H1 (cell line): Measurements from ENCODE around the gene ARAP3. TPM values are rescaled to one million over a fixed set of nuclear protein-coding genes. Genes with fewer than 3 reads are reported as not detected.

Source experiments
- RFX5 ChIP-seq: IDR thresholded peaks from 2 replicates; pipeline ENCODE4 v1.6.1; 2011; ENCODE audit warnings: low read depth, low read length, improper control_type of control experiment, borderline replicate concordance
- SAP30 ChIP-seq: fragments of 300-600 bp; sonication (generic); IDR thresholded peaks from 2 replicates; pipeline ENCODE4 v1.7.1; 2012; ENCODE audit warnings: low read length, moderate library complexity, mild to moderate bottlenecking, inconsistent platforms; ENCODE audit not compliant: insufficient read depth, insufficient replicate concordance
- SP1 ChIP-seq: IDR thresholded peaks from 2 replicates; pipeline ENCODE4 v1.6.1; 2011; ENCODE audit warnings: low read depth, low read length
- SP4 ChIP-seq: IDR thresholded peaks from 2 replicates; pipeline ENCODE4 v1.6.1; 2012; ENCODE audit warnings: low read length, inconsistent platforms
- YY1 ChIP-seq: IDR thresholded peaks from 2 replicates; pipeline ENCODE4 v1.6.1; 2011; ENCODE audit warnings: low read depth, mild to moderate bottlenecking, low read length
- polyA plus RNA-seq, 7 experiments: library from polyadenylated mRNA; depleted of rRNA in 3 of 7; stranded (reverse) in 5 of 7; unstranded in 2 of 7; fragments of >200 nt in 5 of 7; fragments of 200-250 nt in 2 of 7; gene quantifications; 1 replicate in 5 of 7; 2 replicates in 1 of 7; 4 replicates in 1 of 7; pipeline versions ENCODE4 v1.2.1 to v1.2.3, GENCODE V29; 2011 to 2013; ENCODE audit warnings: missing spikeins in 2 of 7, mixed read lengths in 2 of 7
- total RNA-seq: library from RNA; stranded (reverse); fragmentation: NEBNext Ultra II Directional; extraction: Animal tissue kit (Norgen Biotek cat#: 25700); gene quantifications from 2 replicates; pipeline ENCODE4 v1.2.1, GENCODE V29; 2021
- TF ChIP-seq, protein P1 (sequence below): fragments of 300-600 bp; sonication (generic); IDR thresholded peaks from 2 replicates; pipeline ENCODE4 v1.7.1; 2012; ENCODE audit warnings: low read length, moderate library complexity, mild to moderate bottlenecking, inconsistent platforms; ENCODE audit not compliant: insufficient replicate concordance
- TF ChIP-seq, protein P2 (sequence below): IDR thresholded peaks from 2 replicates; pipeline ENCODE4 v1.6.1; 2012; ENCODE audit warnings: low read length, inconsistent platforms

Gene ARAP3
- total and polyA plus RNA-seq, 2 of the 8 experiments (the other 6 are each of a cell fraction or from before 2014, with no cell fraction given), result 14.4 to 48.6 TPM

DNA sequence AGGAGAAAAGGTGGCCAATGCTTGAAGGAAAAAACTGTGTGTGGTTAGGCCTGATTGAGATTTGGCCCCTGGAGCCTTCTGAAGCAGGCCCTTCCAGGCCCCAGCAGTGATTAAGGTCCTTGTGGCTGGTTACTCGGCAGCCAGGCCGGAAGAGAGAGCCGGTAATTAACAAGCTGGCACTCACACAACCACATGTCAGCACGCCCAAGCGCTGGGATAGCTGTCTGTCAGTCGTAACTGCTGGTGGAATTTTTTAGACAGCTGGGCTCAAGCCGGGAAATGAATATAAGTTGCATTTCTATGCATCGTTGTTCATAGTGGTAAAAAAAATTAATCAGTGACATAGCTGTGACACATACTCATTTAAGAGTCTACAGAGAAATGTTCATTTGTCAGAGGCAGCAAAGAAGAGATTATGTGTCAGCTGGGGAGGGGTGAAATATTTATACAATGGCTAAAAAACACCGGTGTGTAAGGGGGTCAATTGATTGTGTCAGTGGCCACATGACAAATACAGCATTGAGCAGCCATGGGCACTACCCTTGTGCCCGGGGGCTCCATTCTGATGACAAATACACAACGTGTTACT lies 13.7 kb upstream of the ARAP3 start (continued):
- TF ChIP-seq, protein P1, sequence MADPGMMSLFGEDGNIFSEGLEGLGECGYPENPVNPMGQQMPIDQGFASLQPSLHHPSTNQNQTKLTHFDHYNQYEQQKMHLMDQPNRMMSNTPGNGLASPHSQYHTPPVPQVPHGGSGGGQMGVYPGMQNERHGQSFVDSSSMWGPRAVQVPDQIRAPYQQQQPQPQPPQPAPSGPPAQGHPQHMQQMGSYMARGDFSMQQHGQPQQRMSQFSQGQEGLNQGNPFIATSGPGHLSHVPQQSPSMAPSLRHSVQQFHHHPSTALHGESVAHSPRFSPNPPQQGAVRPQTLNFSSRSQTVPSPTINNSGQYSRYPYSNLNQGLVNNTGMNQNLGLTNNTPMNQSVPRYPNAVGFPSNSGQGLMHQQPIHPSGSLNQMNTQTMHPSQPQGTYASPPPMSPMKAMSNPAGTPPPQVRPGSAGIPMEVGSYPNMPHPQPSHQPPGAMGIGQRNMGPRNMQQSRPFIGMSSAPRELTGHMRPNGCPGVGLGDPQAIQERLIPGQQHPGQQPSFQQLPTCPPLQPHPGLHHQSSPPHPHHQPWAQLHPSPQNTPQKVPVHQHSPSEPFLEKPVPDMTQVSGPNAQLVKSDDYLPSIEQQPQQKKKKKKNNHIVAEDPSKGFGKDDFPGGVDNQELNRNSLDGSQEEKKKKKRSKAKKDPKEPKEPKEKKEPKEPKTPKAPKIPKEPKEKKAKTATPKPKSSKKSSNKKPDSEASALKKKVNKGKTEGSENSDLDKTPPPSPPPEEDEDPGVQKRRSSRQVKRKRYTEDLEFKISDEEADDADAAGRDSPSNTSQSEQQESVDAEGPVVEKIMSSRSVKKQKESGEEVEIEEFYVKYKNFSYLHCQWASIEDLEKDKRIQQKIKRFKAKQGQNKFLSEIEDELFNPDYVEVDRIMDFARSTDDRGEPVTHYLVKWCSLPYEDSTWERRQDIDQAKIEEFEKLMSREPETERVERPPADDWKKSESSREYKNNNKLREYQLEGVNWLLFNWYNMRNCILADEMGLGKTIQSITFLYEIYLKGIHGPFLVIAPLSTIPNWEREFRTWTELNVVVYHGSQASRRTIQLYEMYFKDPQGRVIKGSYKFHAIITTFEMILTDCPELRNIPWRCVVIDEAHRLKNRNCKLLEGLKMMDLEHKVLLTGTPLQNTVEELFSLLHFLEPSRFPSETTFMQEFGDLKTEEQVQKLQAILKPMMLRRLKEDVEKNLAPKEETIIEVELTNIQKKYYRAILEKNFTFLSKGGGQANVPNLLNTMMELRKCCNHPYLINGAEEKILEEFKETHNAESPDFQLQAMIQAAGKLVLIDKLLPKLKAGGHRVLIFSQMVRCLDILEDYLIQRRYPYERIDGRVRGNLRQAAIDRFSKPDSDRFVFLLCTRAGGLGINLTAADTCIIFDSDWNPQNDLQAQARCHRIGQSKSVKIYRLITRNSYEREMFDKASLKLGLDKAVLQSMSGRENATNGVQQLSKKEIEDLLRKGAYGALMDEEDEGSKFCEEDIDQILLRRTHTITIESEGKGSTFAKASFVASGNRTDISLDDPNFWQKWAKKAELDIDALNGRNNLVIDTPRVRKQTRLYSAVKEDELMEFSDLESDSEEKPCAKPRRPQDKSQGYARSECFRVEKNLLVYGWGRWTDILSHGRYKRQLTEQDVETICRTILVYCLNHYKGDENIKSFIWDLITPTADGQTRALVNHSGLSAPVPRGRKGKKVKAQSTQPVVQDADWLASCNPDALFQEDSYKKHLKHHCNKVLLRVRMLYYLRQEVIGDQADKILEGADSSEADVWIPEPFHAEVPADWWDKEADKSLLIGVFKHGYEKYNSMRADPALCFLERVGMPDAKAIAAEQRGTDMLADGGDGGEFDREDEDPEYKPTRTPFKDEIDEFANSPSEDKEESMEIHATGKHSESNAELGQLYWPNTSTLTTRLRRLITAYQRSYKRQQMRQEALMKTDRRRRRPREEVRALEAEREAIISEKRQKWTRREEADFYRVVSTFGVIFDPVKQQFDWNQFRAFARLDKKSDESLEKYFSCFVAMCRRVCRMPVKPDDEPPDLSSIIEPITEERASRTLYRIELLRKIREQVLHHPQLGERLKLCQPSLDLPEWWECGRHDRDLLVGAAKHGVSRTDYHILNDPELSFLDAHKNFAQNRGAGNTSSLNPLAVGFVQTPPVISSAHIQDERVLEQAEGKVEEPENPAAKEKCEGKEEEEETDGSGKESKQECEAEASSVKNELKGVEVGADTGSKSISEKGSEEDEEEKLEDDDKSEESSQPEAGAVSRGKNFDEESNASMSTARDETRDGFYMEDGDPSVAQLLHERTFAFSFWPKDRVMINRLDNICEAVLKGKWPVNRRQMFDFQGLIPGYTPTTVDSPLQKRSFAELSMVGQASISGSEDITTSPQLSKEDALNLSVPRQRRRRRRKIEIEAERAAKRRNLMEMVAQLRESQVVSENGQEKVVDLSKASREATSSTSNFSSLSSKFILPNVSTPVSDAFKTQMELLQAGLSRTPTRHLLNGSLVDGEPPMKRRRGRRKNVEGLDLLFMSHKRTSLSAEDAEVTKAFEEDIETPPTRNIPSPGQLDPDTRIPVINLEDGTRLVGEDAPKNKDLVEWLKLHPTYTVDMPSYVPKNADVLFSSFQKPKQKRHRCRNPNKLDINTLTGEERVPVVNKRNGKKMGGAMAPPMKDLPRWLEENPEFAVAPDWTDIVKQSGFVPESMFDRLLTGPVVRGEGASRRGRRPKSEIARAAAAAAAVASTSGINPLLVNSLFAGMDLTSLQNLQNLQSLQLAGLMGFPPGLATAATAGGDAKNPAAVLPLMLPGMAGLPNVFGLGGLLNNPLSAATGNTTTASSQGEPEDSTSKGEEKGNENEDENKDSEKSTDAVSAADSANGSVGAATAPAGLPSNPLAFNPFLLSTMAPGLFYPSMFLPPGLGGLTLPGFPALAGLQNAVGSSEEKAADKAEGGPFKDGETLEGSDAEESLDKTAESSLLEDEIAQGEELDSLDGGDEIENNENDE, result no peak
- no peak for TF ChIP-seq SP1
- TF ChIP-seq YY1, result no peak
- TF ChIP-seq SP4, result no peak
- TF ChIP-seq SAP30, result no peak
- TF ChIP-seq RFX5, result no peak
- TF ChIP-seq, protein P2, sequence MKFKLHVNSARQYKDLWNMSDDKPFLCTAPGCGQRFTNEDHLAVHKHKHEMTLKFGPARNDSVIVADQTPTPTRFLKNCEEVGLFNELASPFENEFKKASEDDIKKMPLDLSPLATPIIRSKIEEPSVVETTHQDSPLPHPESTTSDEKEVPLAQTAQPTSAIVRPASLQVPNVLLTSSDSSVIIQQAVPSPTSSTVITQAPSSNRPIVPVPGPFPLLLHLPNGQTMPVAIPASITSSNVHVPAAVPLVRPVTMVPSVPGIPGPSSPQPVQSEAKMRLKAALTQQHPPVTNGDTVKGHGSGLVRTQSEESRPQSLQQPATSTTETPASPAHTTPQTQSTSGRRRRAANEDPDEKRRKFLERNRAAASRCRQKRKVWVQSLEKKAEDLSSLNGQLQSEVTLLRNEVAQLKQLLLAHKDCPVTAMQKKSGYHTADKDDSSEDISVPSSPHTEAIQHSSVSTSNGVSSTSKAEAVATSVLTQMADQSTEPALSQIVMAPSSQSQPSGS, result no peak
